Measurements from ENCODE around the gene CFAP410. TPM values are rescaled to one million over a fixed set of nuclear protein-coding genes. Genes with fewer than 3 reads are reported as not detected.

CFAP410 gene
- total and polyA plus RNA-seq, 11 donors: 10.4 to 31.6 (median 16.4) TPM

DNA sequence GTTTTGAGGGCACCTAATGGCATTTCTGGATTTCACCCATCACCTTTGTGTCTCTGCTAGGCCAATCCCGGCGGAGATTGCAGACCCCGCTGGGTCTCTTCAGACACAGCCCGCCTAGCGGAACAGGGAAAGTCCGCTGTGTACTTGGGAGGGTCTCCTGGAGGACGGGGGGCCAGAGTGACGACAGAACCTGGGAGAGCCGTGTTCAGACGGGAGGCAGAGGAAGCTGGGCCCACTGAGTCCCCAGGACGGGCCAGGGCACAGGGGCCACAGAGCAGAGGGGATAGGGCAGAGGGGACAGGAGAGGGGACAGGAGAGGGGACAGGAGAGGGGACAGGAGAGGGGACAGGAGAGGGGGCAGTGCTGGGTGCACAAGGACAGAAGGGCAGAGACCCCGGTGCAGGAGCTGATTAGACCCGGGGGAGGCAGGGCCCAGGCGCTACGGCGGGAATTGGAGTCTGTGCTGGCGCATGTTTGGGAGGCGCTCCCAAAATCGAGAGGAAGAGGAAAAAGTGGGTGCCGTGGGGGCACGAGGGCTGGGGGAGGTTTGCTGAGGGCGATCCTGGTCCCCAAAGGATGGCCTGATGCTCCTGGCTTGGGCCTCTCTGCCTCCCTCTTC, 26.9 kb upstream of the CFAP410 start:
- H3K4me1 ChIP-seq: peaks cover 0 to 5% (median 0%) of the 10 kb centered on the region in 12 donors
- peaks cover 0 to 10% (median 0%) of the 10 kb centered on the region in 9 donors for H3K36me3 ChIP-seq
- ATAC-seq (no peak), DNase-seq (peak in 2 of 5 donors; percentile 4 to 10)
- no peak overlapping the region for H3K4me3 ChIP-seq
- intact Hi-C loops (cut with DNase I): loop anchor here in 3 of 10 donors (10.0 kb wide), 3 partner anchors 59 to 89 kb away; partner anchors contain the start of gene LRRC3 (in 1 of the 3)
- peaks cover 0 to 32% (median 12%) of the 10 kb centered on the region in 9 donors for H3K27me3 ChIP-seq
- TF ChIP-seq, protein P1, sequence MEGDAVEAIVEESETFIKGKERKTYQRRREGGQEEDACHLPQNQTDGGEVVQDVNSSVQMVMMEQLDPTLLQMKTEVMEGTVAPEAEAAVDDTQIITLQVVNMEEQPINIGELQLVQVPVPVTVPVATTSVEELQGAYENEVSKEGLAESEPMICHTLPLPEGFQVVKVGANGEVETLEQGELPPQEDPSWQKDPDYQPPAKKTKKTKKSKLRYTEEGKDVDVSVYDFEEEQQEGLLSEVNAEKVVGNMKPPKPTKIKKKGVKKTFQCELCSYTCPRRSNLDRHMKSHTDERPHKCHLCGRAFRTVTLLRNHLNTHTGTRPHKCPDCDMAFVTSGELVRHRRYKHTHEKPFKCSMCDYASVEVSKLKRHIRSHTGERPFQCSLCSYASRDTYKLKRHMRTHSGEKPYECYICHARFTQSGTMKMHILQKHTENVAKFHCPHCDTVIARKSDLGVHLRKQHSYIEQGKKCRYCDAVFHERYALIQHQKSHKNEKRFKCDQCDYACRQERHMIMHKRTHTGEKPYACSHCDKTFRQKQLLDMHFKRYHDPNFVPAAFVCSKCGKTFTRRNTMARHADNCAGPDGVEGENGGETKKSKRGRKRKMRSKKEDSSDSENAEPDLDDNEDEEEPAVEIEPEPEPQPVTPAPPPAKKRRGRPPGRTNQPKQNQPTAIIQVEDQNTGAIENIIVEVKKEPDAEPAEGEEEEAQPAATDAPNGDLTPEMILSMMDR (IDR thresholded peaks at IDR 0.05): no peak
- TF ChIP-seq POLR2A (IDR thresholded peaks at IDR 0.05): no peak
- WGBS, 4 donors: 85 to 88% (median 87%) methylated on average over 22 of the region's 22 CpGs
- H3K27ac ChIP-seq: no peak overlapping the region
- peaks cover 0 to 20% (median 8%) of the 10 kb centered on the region in 12 donors for H3K9me3 ChIP-seq

DNA sequence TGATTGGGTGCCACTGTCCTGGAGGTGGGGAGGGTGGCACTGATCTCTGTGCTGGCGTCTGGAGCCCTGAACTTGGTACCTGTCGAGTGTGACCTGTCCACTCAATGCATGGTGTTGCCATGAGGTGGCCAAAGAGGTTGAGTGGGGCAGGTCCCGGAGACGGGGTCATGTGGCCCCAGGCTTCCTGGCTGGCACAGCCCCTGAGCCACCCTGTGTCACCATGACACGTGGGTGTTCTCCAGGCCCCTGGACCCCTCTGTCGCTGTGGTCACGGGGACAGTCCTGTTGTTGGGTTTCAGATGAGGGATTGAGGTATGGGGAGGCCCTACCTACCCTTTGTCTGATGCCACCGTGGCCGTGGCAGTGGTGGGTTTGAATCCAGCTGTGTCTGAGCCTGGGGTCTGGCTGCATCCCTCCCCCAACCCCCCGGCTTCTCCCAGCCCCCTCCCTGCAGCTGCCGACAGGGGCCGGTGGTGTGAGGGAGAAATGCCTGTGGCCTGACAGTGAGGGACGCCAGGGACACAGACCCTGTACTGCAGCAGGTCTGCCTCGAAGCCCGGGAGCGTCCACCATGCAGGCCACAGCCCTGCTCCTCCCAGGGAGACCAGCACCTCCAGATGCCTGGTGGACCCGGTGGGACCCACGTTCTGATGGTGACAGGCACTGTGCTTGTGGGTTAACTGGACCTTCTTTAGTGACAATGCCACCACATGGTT, 26.2 kb upstream of the CFAP410 start:
- no peak for ATAC-seq
- intact Hi-C loops (cut with DNase I): loop anchor here in 3 of 10 donors (10.0 kb wide), 3 partner anchors 59 to 89 kb away; partner anchors contain the start of gene LRRC3 (in 1 of the 3)
- Histone ChIP-seq H3K36me3 (peaks cover 0 to 5% (median 0%) of the 10 kb centered on the region in 9 donors), H3K9me3 (peaks cover 0 to 20% (median 8%) of the 10 kb centered on the region in 12 donors), H3K4me3 (no peak overlapping the region), H3K27ac (no peak overlapping the region), H3K27me3 (peaks cover 0 to 27% (median 9%) of the 10 kb centered on the region in 9 donors), H3K4me1 (peaks cover 0 to 7% (median 0%) of the 10 kb centered on the region in 12 donors)
- peak in 1 of 5 donors; percentile 4 for DNase-seq
- 80 to 92% (median 84%) methylated on average over 8 to 18 of the region's 18 CpGs for WGBS, 4 donors
- TF ChIP-seq POLR2A (IDR thresholded peaks at IDR 0.05): no peak
- TF ChIP-seq, protein P1 (IDR thresholded peaks at IDR 0.05): no peak

DNA sequence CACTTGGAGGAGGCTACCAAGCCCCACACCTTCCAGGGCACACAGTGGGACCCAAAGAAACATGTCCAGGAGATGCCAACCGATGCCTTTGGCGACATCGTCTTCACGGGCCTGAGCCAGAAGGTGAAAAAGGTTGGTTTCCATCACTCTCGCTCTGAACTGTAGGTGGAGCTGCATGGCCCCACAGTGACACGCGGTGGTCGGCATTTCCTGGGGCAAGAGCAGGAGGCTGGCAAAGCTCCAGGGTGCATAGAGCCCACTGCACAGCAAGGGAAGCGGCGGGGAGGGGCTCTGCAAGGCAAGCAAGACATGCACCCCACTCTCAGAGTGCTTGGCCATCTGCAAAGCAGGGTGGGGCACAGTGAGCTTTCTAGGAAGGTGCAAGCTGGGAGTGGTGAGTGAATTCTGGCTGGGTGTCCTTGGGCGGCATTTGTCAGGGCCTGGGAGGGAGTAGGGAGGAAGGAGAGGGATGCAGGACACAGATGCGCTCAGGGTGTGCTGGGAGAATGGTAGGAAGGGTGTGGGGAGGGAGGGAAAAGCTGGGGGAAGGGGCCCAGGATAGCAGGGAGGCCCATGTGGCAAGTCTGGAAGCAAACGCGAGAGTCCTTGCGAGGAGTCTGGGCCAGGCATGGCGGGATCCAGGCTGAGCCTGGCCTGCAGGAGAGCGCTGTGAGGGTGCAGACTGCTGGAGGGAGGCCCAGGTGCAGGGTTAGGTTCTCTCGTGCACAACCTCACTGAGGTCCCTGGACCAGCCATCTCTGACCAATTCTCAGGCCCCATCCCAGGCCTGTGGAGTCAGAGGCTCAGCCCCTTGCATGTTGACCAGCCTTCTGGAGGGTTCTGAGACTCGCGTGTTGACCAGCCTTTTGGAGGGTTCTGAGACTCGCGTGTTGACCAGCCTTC, 25.2 kb upstream of the CFAP410 start:
- Histone ChIP-seq H3K9me3 (peaks cover 0 to 20% (median 8%) of the 10 kb centered on the region in 12 donors), H3K4me1 (peaks cover 0 to 14% (median 0%) of the 10 kb centered on the region in 12 donors), H3K4me3 (no peak overlapping the region), H3K27me3 (peaks cover 0 to 21% (median 4%) of the 10 kb centered on the region in 9 donors), H3K27ac (no peak overlapping the region), H3K36me3 (peaks cover 0 to 3% (median 0%) of the 10 kb centered on the region in 9 donors)
- ATAC-seq (no peak), DNase-seq (peak in 1 of 5 donors; percentile 3)
- 73 to 85% (median 75%) methylated on average over 17 to 22 of the region's 22 CpGs for WGBS, 4 donors
- TF ChIP-seq, protein P1 (IDR thresholded peaks at IDR 0.05): no peak
- TF ChIP-seq POLR2A (IDR thresholded peaks at IDR 0.05): no peak
- intact Hi-C loops (cut with DNase I): loop anchor here in 3 of 10 donors (10.0 kb wide), 3 partner anchors 60 to 90 kb away; partner anchors contain the start of gene LRRC3 (in 1 of the 3)

Measured in heart left ventricle (tissue), 16 donors.